GM21360 (cell line): Measurements from ENCODE around the gene SLC25A12.

Experiments used
- ATAC-seq: cut with Tn5 transposase; IDR thresholded peaks from one replicate; pipeline ENCODE4 v1.9.1; 2021; ENCODE audit warnings: mild to moderate bottlenecking, moderate library complexity; ENCODE audit not compliant: unreplicated experiment

SLC25A12 gene

DNA sequence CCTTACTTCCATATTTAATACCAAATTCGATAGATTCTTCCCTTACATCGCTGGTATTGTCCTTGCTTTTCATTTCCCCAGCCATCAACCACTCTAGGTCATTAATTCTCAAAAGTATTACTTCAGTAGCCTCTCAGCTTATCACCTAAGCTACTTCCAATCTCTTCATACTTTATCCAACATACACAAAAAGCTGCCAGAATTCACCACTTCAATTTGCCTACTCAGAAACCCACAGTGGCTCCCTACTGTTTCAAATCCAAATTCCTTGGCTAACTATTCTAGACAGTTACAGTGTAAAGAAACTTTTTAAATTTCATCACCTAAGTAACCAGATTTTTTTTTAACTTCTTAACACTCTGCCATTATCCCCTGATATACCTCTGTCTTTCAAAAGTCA lies 4.7 kb downstream of the SLC25A12 start:
- ATAC-seq: no peak

DNA sequence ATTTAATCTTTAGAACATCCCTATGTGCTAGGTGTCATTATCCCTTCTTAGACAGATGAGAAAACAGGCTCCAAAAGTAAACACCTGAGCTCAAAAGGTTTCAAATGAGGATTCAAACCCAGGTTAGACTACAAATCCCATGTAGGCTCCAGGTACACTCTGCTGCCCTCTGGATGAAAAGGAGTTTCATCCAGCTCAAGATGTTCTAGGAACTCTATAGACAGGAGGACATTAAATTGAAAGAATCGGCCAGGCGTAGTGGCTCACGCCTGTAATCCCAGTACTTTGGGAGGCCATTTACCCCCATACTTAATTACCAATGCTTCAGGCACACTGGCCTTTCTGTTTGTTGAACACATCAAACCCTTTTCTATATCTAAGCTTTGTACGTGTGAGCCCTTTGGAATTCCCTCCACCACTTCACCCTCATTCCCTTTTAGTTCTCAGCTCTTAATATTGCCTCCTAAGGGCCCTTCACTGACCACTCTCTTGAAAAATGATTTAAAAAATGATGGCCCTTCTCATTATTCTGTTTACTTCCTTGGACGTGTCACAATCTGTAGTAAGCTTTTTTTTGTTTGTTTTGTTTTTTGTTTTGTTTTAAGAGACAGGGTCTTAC lies 10.7 kb downstream of the SLC25A12 start:
- no peak for ATAC-seq

- no peak for ATAC-seq
Measured at GRCh38 chr2:171882089-171882769, 11.8 kb downstream of the SLC25A12 start.

GRCh38 chr2:171880774-171881173 lies 13.3 kb downstream of the SLC25A12 start:
- no peak for ATAC-seq

DNA sequence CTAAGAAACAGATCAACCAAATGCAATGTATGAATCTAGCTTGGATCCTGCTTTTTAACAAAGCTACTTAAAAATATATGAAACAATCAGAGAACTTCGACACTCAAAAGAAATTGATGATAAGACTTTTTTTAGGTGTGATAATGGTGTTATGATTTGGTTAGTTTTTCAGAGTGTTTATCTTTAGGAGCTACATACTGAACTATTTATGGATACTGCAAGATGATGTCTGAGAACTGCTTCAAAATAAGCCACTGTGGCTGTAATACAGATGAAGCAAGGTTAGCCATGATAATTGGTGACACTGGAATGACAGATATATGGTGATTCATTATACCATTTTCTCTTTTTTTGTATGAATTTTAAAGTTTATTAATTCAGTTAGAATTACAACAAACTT lies 14.2 kb downstream of the SLC25A12 start:
- ATAC-seq: no peak

GRCh38 chr2:171878481-171878993 lies 15.5 kb downstream of the SLC25A12 start:
- no peak for ATAC-seq

GRCh38 chr2:171874963-171875362 lies 19.1 kb downstream of the SLC25A12 start:
- ATAC-seq: no peak

- no peak for ATAC-seq
Measured at GRCh38 chr2:171874517-171874916, 19.5 kb downstream of the SLC25A12 start.

DNA sequence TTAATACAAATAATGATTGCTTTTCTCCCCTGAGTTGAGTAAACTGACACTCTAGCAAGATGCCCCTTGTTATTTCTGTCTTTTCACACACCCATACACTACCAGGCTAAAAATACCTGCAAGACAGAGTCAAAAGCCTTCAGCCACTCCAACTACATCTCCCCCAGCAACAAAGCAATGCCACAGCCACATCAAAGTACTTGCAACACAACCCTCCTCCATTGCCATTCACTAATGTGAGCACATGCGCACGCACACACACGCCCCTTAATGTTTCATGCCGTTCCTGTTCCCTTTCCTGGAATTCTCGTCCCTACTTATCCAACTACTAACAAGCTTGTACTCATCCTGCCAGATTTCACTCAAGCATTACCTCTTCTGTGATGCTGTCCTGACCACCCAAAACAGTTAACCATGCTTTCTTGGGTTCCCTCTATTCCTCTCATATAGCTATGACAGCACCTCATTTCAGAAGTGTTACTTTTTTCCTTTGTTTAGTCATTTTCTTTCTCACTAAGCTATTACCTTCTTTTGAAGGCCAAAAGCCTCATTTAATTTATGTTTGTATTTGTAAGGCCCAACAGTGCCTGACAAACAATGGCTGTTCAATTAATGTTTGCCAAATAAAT lies 29.6 kb downstream of the SLC25A12 start:
- ATAC-seq: no peak

DNA sequence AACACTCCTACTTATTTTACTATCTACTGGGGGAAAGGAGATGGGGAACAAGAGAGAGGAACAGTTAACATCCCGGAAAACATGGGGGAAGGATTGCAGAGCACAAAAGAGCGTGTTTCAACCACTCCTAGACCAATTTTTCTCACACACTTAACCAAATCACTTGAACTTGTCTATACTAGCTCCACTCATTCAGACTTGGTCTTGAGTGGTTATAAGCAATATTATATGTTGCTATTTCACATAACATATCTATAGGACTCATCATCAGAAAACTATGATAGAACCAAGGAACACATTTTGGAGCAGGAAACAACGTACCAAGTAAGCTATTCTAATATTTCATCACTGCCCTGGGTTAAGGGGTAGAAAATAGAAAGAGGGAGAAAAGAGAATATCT lies 31.5 kb downstream of the SLC25A12 start:
- no peak for ATAC-seq

GRCh38 chr2:171858397-171858958 lies 35.6 kb downstream of the SLC25A12 start:
- ATAC-seq: no peak

DNA sequence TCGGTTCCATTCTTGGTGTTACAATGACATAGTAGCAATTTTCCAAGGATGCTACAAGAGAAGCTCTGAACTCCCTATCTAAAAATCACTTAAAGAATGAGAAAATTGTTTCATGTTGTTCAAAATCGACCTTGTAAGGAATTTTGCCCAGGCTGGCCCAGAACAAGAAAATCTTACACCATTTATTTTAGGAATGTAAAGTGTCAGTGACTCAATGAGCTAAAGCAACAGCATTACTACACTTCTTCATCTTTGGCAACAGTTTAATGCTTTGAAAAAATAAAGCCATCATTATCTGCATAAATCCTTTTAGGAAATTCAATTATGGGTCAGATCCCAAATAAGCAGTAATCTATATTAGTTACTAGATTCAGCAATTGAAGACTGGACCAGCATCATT lies 38.6 kb downstream of the SLC25A12 start:
- no peak for ATAC-seq

DNA sequence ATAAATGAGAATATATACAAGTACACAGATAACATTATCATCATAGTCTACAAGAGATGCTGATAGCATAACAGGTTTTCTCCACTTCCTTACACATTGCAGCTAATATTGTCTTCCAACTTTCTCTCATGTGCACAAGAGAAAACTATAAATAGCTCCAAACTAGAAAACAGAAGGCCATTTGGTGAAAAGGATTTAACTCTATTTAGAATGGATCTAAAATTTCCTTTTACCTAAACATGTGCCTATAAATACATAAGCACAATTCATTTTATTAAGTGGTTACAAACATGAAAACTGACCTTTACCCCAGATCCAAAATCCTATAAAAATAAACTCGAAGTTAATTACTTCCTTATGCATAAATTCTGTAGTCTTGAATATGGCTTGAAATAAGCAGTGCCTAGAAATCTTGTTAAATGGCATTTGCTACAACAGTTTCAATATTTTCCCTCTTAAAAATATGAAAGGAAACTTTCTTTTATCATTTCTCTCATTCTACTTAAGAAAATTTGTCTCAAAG lies 41.6 kb downstream of the SLC25A12 start:
- no peak for ATAC-seq

GRCh38 chr2:171847627-171848026 lies 46.4 kb downstream of the SLC25A12 start:
- ATAC-seq: no peak

- no peak for ATAC-seq
Measured at GRCh38 chr2:171846894-171847293, 47.1 kb downstream of the SLC25A12 start.

GRCh38 chr2:171841996-171842395 lies 52.0 kb downstream of the SLC25A12 start:
- ATAC-seq: no peak

DNA sequence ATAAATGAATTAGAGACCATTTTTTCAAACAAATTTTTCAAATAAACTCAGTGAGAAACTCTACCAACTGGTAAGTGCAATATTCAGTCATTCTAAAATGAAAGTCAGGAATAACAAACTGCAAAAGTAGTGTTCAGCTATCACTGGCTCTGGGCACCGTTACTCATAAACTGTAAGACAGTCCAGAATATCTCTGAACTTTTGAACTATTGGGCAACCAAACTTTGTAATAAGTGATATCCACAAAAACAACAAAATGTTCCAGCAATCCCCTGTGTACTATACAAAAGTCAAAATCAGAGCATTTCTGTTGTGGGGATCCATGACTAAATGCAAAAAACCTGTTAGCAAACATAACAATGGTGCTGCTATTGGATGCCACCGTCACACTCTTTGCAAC lies 56.3 kb downstream of the SLC25A12 start:
- ATAC-seq: no peak

- ATAC-seq: no peak
Measured at GRCh38 chr2:171836146-171836910, 57.7 kb downstream of the SLC25A12 start.

DNA sequence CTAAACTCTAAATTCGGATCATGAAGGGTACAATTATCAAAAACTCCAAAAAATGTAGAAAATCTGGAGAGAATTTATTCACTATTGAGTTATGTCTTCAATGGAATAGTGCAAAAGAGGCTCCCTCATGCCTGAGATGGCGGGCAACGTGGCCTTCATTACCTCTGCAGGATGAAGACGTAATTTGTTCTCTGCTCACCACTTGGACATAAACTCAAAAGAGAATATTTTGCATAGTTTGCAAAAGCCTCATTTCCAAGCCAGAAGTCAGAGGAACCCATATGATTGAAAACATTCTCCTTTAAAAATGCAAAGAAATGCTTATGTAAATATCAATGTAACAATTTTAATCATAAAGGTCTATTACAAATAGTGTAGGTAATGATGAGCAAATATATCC lies 58.7 kb downstream of the SLC25A12 start:
- ATAC-seq: no peak

DNA sequence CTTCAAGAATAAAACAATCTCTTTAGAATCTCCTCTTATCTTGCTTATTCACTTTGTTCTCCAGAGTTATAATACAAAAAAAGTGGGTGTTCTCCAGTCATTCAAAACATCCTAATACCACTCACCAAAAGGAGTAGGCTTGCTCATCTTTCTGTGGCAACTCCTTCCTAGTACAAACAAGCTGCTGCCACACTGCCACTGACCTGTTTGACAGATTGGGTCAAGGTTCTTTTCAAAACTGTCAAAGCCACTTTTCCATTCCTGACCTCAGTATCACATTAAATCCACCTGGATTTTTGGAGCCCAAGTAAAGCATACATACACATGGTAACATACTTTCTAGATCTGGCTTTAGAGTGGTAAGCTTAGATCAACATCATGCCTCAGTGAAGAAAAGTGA lies 59.8 kb downstream of the SLC25A12 start:
- no peak for ATAC-seq

- ATAC-seq: no peak
Measured at GRCh38 chr2:171832489-171832888, 61.6 kb downstream of the SLC25A12 start.
